Measurements from ENCODE around the gene WNT6.

DNA sequence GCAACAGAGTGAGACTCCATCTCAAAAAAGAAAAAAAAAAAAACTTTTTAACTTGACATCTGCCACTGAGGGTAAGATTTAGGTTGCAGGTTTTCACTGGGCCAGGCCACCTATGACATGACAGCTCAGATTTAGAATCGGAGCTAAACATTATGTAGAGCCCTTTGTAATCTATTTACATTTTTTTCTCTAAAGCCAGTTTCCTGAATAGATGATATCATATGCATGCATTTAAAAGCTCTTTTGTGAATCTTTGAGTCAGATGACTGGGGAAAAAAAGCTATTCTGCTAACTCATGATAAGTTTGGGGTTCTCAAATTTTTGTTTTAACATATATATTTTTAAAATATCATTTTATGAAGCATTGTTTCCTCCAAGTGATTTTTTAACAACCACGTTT is 49.3 kb upstream of the WNT6 start:
- TF ChIP-seq, protein P1, sequence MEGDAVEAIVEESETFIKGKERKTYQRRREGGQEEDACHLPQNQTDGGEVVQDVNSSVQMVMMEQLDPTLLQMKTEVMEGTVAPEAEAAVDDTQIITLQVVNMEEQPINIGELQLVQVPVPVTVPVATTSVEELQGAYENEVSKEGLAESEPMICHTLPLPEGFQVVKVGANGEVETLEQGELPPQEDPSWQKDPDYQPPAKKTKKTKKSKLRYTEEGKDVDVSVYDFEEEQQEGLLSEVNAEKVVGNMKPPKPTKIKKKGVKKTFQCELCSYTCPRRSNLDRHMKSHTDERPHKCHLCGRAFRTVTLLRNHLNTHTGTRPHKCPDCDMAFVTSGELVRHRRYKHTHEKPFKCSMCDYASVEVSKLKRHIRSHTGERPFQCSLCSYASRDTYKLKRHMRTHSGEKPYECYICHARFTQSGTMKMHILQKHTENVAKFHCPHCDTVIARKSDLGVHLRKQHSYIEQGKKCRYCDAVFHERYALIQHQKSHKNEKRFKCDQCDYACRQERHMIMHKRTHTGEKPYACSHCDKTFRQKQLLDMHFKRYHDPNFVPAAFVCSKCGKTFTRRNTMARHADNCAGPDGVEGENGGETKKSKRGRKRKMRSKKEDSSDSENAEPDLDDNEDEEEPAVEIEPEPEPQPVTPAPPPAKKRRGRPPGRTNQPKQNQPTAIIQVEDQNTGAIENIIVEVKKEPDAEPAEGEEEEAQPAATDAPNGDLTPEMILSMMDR (conservative IDR thresholded peaks at IDR 0.05) = no peak
- TF ChIP-seq EZH2 (IDR thresholded peaks at IDR 0.05; ENCODE audit: low read depth) = no peak

All from PC-9 (cell line).